ENCODE results near the gene PCMT1.
A peak's percentile ranks its signal among the peaks of the same experiment; 100 is the strongest.
"Not testable (repeated sequence)": the region's sequence is repeated elsewhere in the genome, so short reads cannot be mapped to it uniquely, and the experiment has no call there.

The PCMT1 gene

GRCh38 chr6:149840345-149841075 is 91.0 kb downstream of the PCMT1 start:
- Histone ChIP-seq H3K4me3 (no peak overlapping the region), H3K9me3 (no peaks in the 10 kb centered on the region), H3K36me3 (peaks cover 9 to 37% (median 11%) of the 10 kb centered on the region in 3 donors), H3K27ac (no peak overlapping the region), H3K4me1 (peaks cover 0 to 3% (median 0%) of the 10 kb centered on the region in 4 donors), H3K27me3 (no peaks in the 10 kb centered on the region)
- intact Hi-C loops (cut with DNase I; ENCODE audit: low total_unique reads): no loop called here
- DNase-seq: peak; percentile 82 to 85
- TF ChIP-seq CTCF (IDR thresholded peaks at IDR 0.05): peak; percentile 42 to 51

GRCh38 chr6:149842331-149842730 is 92.8 kb downstream of the PCMT1 start:
- intact Hi-C loops (cut with DNase I; ENCODE audit: low total_unique reads): no loop called here
- Histone ChIP-seq H3K4me3 (no peak overlapping the region), H3K36me3 (peaks cover 0 to 22% (median 11%) of the 10 kb centered on the region in 3 donors), H3K27me3 (no peaks in the 10 kb centered on the region), H3K27ac (no peak overlapping the region), H3K4me1 (peaks cover 0 to 16% (median 14%) of the 10 kb centered on the region in 4 donors), H3K9me3 (no peaks in the 10 kb centered on the region)
- DNase-seq: no peak
- no peak for TF ChIP-seq CTCF (IDR thresholded peaks at IDR 0.05)

GRCh38 chr6:149843051-149843633 is 93.6 kb downstream of the PCMT1 start:
- DNase-seq: no peak
- peaks cover 0 to 18% (median 16%) of the 10 kb centered on the region in 4 donors for H3K4me1 ChIP-seq
- no peak overlapping the region for H3K4me3 ChIP-seq
- TF ChIP-seq CTCF (IDR thresholded peaks at IDR 0.05): no peak
- no peaks in the 10 kb centered on the region for H3K9me3 ChIP-seq
- no peaks in the 10 kb centered on the region for H3K27me3 ChIP-seq
- no peak overlapping the region for H3K27ac ChIP-seq
- intact Hi-C loops (cut with DNase I; ENCODE audit: low total_unique reads): no loop called here
- H3K36me3 ChIP-seq: peaks cover 0 to 16% (median 11%) of the 10 kb centered on the region in 3 donors

- H3K27me3 ChIP-seq; H3K27ac ChIP-seq; H3K4me3 ChIP-seq; intact Hi-C loops (cut with DNase I; ENCODE audit: low total_unique reads); DNase-seq; H3K9me3 ChIP-seq: not testable (repeated sequence)
- Histone ChIP-seq H3K4me1 (peaks cover 0 to 18% (median 16%) of the 10 kb centered on the region in 4 donors), H3K36me3 (peaks cover 0 to 16% (median 11%) of the 10 kb centered on the region in 3 donors)
Observed at GRCh38 chr6:149844036-149844435, 94.5 kb downstream of the PCMT1 start.

- no peaks in the 10 kb centered on the region for H3K9me3 ChIP-seq
- H3K36me3 ChIP-seq: peaks cover 0 to 16% (median 11%) of the 10 kb centered on the region in 3 donors
- H3K27ac ChIP-seq: no peak overlapping the region
- no peaks in the 10 kb centered on the region for H3K27me3 ChIP-seq
- intact Hi-C loops (cut with DNase I; ENCODE audit: low total_unique reads): no loop called here
- no peak overlapping the region for H3K4me3 ChIP-seq
- H3K4me1 ChIP-seq: peaks cover 0 to 18% (median 16%) of the 10 kb centered on the region in 4 donors
- DNase-seq: no peak
- TF ChIP-seq CTCF (IDR thresholded peaks at IDR 0.05): no peak
Observed at GRCh38 chr6:149844480-149844879, 94.9 kb downstream of the PCMT1 start.

GRCh38 chr6:149845549-149845948 is 96.0 kb downstream of the PCMT1 start:
- no peak for TF ChIP-seq CTCF (IDR thresholded peaks at IDR 0.05)

More at GRCh38 chr6:149845549-149845948, 96.0 kb downstream of the PCMT1 start:
- no peaks in the 10 kb centered on the region for H3K9me3 ChIP-seq
- no peak overlapping the region for H3K4me3 ChIP-seq
- no peak for DNase-seq
- peaks cover 0 to 16% (median 11%) of the 10 kb centered on the region in 3 donors for H3K36me3 ChIP-seq
- no peaks in the 10 kb centered on the region for H3K27me3 ChIP-seq
- intact Hi-C loops (cut with DNase I; ENCODE audit: low total_unique reads): no loop called here
- H3K27ac ChIP-seq: no peak overlapping the region
- H3K4me1 ChIP-seq: peaks cover 0 to 18% (median 16%) of the 10 kb centered on the region in 4 donors

All from tibial artery (tissue), 4 donors.